Uterus (tissue), 4 donors: ENCODE data around the gene ZCCHC2. TPM values are rescaled to one million over a fixed set of nuclear protein-coding genes. Genes with fewer than 3 reads are reported as not detected.

Experiments used
- DNase-seq, 2 donors: peaks; one replicate each; pipeline ENCODE4 v3.0.0-alpha.2; 2019 to 2020
- H3K27ac ChIP-seq, 2 donors: fragments of 200-600 bp; sonication (generic); 1 replicate in 1 of 2; 2 replicates in 1 of 2; pipeline ENCODE4 v1.5.1; 2016 to 2018
- H3K27me3 ChIP-seq, 2 donors: fragments of 200-600 bp; sonication (generic); one replicate each; pipeline ENCODE4 v1.5.1; 2018 to 2019; ENCODE audit warnings: control low read depth in 1 of 2
- H3K36me3 ChIP-seq, 2 donors: fragments of 200-600 bp; sonication (generic); one replicate each; pipeline ENCODE4 v1.5.1; 2019; ENCODE audit warnings: control low read depth in 1 of 2
- H3K4me1 ChIP-seq, 2 donors: fragments of 200-600 bp; sonication (generic); one replicate each; pipeline ENCODE4 v1.5.1; 2018 to 2019; ENCODE audit warnings: control low read depth in 1 of 2
- H3K4me3 ChIP-seq, 2 donors: fragments of 200-600 bp; sonication (generic); 1 replicate in 1 of 2; 2 replicates in 1 of 2; pipeline ENCODE4 v1.5.1; 2018 to 2019; ENCODE audit warnings: mild to moderate bottlenecking in 1 of 2
- H3K9me3 ChIP-seq, 2 donors: fragments of 200-600 bp; sonication (generic); one replicate each; pipeline ENCODE4 v1.5.1; 2019; ENCODE audit warnings: control low read depth in 1 of 2
- CTCF ChIP-seq, 4 experiments: fragments of 200-600 bp in 2 of 4; fragments of 450-650 bp in 2 of 4; sonication (generic) in 2 of 4; IDR thresholded peaks; one replicate each; pipeline ENCODE4 v1.5.1; 2016 to 2019; ENCODE audit warnings: antibody characterized with exemption in 4 of 4, mild to moderate bottlenecking in 2 of 4, moderate library complexity in 1 of 4
- POLR2A ChIP-seq, 2 donors: fragments of 450-650 bp; IDR thresholded peaks; one replicate each; pipeline ENCODE4 v1.6.1; 2016; ENCODE audit warnings: antibody characterized with exemption in 2 of 2, mild to moderate bottlenecking in 1 of 2, moderate library complexity in 1 of 2
- intact Hi-C: fragments of 100-400 bp; cut with DNase I; formaldehyde crosslinking; loops from one replicate; pipeline ENCODE4 v1.15.1; 2023; ENCODE audit warnings: low total_unique reads
- total RNA-seq, 4 donors: library from RNA; depleted of rRNA in 3 of 4; stranded (reverse); fragments of >200 nt in 3 of 4; gene quantifications; one replicate each; pipeline versions ENCODE4 v1.1.0 to v1.2.4, GENCODE V29; 2014 to 2023
- donor health status: DM: yes; HTN: yes; CAD: no.

ZCCHC2 gene
- 10 to 100 TPM in 3 of 4 donors, 1 to 10 TPM in 1; 7.4 to 44.8 (median 15.5) TPM for total RNA-seq

GRCh38 chr18:62522504-62523254 lies at the start of gene ZCCHC2:
Gene ZCCHC2 (plus strand): TSS chr18:62523025. CDS start chr18:62523425, 400 bp downstream.
- peak; percentile 97 to 99 for DNase-seq
- peak in 1 of 4 experiments; percentile 7 for TF ChIP-seq CTCF (IDR thresholded peaks at IDR 0.05)
- peak; percentile 84 to 96 for TF ChIP-seq POLR2A (IDR thresholded peaks at IDR 0.05)
- Histone ChIP-seq H3K4me1 (peaks cover 0 to 5% of the 10 kb centered on the region in 2 donors), H3K4me3 (peak within 1 kb of the TSS; percentile 83 to 98), H3K27me3 (no peaks in the 10 kb centered on the region), H3K36me3 (no peaks in the 10 kb centered on the region), H3K9me3 (no peaks in the 10 kb centered on the region), H3K27ac (peak within 1 kb of the TSS; percentile 96 to 98)
- intact Hi-C loops: no loop called here

GRCh38 chr18:62479574-62479973 lies 43.3 kb upstream of the ZCCHC2 start:
- H3K9me3 ChIP-seq: no peaks in the 10 kb centered on the region
- intact Hi-C loops: no loop called here
- DNase-seq: no peak
- H3K27ac ChIP-seq: no peak overlapping the region
- H3K4me3 ChIP-seq: no peak overlapping the region
- TF ChIP-seq CTCF (IDR thresholded peaks at IDR 0.05) (no peak), POLR2A (IDR thresholded peaks at IDR 0.05) (no peak)
- no peaks in the 10 kb centered on the region for H3K36me3 ChIP-seq
- H3K4me1 ChIP-seq: no peaks in the 10 kb centered on the region
- no peaks in the 10 kb centered on the region for H3K27me3 ChIP-seq

- no peaks in the 10 kb centered on the region for H3K9me3 ChIP-seq
- H3K36me3 ChIP-seq: no peaks in the 10 kb centered on the region
- no peak overlapping the region for H3K27ac ChIP-seq
- H3K4me1 ChIP-seq: no peaks in the 10 kb centered on the region
- no peaks in the 10 kb centered on the region for H3K27me3 ChIP-seq
- no peak overlapping the region for H3K4me3 ChIP-seq
- TF ChIP-seq POLR2A (IDR thresholded peaks at IDR 0.05) (no peak), CTCF (IDR thresholded peaks at IDR 0.05) (no peak)
- intact Hi-C loops: no loop called here
- no peak for DNase-seq
Observed at GRCh38 chr18:62480927-62481326, 41.9 kb upstream of the ZCCHC2 start.

GRCh38 chr18:62484941-62485340 lies 37.9 kb upstream of the ZCCHC2 start:
- Histone ChIP-seq H3K9me3 (no peaks in the 10 kb centered on the region), H3K27ac (no peak overlapping the region), H3K4me1 (no peaks in the 10 kb centered on the region), H3K27me3 (no peaks in the 10 kb centered on the region), H3K36me3 (no peaks in the 10 kb centered on the region), H3K4me3 (no peak overlapping the region)
- DNase-seq: no peak
- no peak for TF ChIP-seq POLR2A (IDR thresholded peaks at IDR 0.05)
- no peak for TF ChIP-seq CTCF (IDR thresholded peaks at IDR 0.05)
- intact Hi-C loops: no loop called here

GRCh38 chr18:62485684-62486083 lies 37.1 kb upstream of the ZCCHC2 start:
- intact Hi-C loops: no loop called here
- H3K27ac ChIP-seq: no peak overlapping the region

More at GRCh38 chr18:62485684-62486083, 37.1 kb upstream of the ZCCHC2 start:
- Histone ChIP-seq H3K4me3 (no peak overlapping the region), H3K9me3 (no peaks in the 10 kb centered on the region), H3K36me3 (no peaks in the 10 kb centered on the region), H3K4me1 (no peaks in the 10 kb centered on the region), H3K27me3 (no peaks in the 10 kb centered on the region)
- peak in 1 of 2 donors; percentile 23 for DNase-seq
- TF ChIP-seq CTCF (IDR thresholded peaks at IDR 0.05) (no peak), POLR2A (IDR thresholded peaks at IDR 0.05) (no peak)
